Brain microvascular endothelial cell (primary cell): ENCODE measurements around the gene TNPO2.
"Not testable (repeated sequence)": the region's sequence is repeated elsewhere in the genome, so short reads cannot be mapped to it uniquely, and the experiment has no call there.

Experiments
- DNase-seq: peaks from one replicate; pipeline ENCODE4 v3.0.0-alpha.2; 2020
- H3K27ac ChIP-seq: fragments of 250-450 bp; sonication (Bioruptor Pico); 2 replicates; pipeline ENCODE4 v1.5.1; 2020; ENCODE audit warnings: mild to moderate bottlenecking, moderate library complexity
- H3K27me3 ChIP-seq: fragments of 250-450 bp; sonication (Bioruptor Pico); replicated peaks from 2 replicates; pipeline ENCODE4 v1.5.1; 2020; ENCODE audit warnings: mild to moderate bottlenecking
- H3K36me3 ChIP-seq: fragments of 250-450 bp; sonication (Bioruptor Pico); replicated peaks from 2 replicates; pipeline ENCODE4 v1.5.1; 2020; ENCODE audit warnings: mild to moderate bottlenecking
- H3K4me3 ChIP-seq: 2 replicates; pipeline ENCODE4 v1.5.1; 2011; ENCODE audit warnings: low read depth, mild to moderate bottlenecking, control low read depth, low read length, moderate library complexity
- in situ Hi-C: cut with HindIII; loops from 2 replicates; pipeline ENCODE4 v1.10.0; 2017; ENCODE audit warnings: low sequenced_read_pairs, low pct_ligation_motif_present
- TF ChIP-seq, protein P1 (sequence below): IDR thresholded peaks from 2 replicates; pipeline ENCODE4 v1.5.1; 2011; ENCODE audit warnings: low read depth, mild to moderate bottlenecking, moderate library complexity, low read length, control low read depth, inconsistent platforms; ENCODE audit errors: missing control alignments

Gene TNPO2

DNA sequence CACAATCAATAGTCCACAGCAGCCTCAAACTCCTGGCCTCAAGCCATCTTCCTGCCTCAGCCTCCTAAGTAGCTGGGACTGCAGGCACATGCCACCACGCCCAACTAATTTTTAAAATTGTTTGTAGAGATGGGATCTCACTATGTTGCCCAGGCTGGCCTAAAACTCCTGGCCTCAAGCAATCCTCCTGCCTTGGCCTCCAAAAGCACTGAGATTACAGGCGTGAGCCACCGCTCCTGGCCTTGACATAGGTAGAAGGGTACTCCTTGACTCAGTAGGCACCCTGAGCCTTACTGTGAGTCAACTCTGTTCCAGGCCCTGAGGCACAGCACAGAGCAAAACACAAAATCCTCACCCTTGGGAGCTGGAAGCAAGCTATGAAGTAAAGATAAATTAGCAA is 7.8 kb downstream of the TNPO2 start:
- TF ChIP-seq, protein P1, sequence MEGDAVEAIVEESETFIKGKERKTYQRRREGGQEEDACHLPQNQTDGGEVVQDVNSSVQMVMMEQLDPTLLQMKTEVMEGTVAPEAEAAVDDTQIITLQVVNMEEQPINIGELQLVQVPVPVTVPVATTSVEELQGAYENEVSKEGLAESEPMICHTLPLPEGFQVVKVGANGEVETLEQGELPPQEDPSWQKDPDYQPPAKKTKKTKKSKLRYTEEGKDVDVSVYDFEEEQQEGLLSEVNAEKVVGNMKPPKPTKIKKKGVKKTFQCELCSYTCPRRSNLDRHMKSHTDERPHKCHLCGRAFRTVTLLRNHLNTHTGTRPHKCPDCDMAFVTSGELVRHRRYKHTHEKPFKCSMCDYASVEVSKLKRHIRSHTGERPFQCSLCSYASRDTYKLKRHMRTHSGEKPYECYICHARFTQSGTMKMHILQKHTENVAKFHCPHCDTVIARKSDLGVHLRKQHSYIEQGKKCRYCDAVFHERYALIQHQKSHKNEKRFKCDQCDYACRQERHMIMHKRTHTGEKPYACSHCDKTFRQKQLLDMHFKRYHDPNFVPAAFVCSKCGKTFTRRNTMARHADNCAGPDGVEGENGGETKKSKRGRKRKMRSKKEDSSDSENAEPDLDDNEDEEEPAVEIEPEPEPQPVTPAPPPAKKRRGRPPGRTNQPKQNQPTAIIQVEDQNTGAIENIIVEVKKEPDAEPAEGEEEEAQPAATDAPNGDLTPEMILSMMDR = no peak

DNA sequence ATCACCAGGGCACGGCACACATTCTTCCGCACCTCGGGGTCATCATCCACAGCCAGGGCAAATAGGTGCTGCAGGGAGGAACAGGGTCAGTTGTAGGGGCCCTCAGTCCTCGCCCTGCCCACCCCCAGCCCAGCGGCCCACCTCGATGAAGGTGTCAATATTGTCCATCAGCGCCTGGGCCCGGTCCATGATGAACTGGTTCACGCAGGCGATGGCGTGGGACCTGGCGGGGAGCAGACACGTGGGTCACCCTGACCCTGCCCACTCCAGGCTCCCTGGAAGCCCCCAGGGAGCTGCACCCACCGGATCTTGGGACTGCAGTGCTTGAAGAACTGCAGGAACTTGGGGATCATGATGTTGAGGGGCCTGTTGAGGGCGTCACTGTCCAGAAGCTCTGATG is 8.6 kb downstream of the TNPO2 start:
- H3K27ac ChIP-seq = no peak overlapping the region
- no peak for DNase-seq
- no peak overlapping the region for H3K4me3 ChIP-seq
- no peaks in the 10 kb centered on the region for H3K27me3 ChIP-seq
- TF ChIP-seq, protein P1 = no peak
- peaks cover 74% of the 10 kb centered on the region for H3K36me3 ChIP-seq
- in situ Hi-C loops = no loop called here

More for the DNA sequence above, 7.8 kb downstream of the TNPO2 start:
- DNase-seq = no peak
- in situ Hi-C loops = no loop called here
- peaks cover 66% of the 10 kb centered on the region for H3K36me3 ChIP-seq
- H3K4me3 ChIP-seq = no peak overlapping the region
- no peaks in the 10 kb centered on the region for H3K27me3 ChIP-seq
- H3K27ac ChIP-seq = no peak overlapping the region

DNA sequence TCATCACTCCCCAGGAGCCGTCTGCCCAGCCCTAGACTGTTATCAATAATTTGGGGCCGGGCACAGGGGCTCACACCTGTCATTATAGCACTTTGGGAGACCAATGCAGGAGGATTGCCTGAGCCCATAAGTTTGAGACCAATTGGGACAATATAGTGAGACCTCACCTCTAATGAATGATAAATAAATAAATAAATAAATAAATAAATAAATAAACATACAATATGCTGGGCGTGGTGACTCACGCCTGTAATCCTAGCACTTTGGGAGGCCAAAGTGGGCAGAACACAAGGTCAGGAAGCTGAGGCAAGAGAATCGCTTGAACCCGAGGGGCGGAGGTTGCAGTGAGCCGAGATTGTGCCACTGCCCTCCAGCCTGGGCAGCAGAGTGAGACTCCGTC is 10.4 kb downstream of the TNPO2 start:
- H3K27ac ChIP-seq, H3K4me3 ChIP-seq, in situ Hi-C loops, DNase-seq, H3K27me3 ChIP-seq: not testable (repeated sequence)
- peaks cover 84% of the 10 kb centered on the region for H3K36me3 ChIP-seq

DNA sequence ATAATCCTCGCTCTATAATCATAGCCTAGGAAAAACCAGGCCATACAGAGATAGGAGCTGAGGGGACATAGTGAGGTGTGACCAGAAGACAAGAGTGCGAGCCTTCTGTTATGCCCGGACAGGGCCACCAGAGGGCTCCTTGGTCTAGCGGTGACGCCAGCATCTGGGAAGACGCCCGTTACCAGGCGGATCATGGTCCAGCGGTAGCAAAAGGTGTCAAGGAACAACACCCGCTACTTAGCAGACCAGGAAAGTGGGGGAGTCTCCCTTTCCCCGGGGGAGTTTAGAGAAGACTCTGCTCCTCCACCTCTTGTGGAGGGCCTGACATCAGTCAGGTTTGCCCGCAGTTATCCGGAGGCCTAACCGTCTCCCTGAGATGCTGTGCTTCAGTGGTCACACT is 11.7 kb downstream of the TNPO2 start:
- H3K36me3 ChIP-seq = peaks cover 88% of the 10 kb centered on the region
- H3K27ac ChIP-seq, in situ Hi-C loops, H3K4me3 ChIP-seq, H3K27me3 ChIP-seq, DNase-seq: not testable (repeated sequence)

DNA sequence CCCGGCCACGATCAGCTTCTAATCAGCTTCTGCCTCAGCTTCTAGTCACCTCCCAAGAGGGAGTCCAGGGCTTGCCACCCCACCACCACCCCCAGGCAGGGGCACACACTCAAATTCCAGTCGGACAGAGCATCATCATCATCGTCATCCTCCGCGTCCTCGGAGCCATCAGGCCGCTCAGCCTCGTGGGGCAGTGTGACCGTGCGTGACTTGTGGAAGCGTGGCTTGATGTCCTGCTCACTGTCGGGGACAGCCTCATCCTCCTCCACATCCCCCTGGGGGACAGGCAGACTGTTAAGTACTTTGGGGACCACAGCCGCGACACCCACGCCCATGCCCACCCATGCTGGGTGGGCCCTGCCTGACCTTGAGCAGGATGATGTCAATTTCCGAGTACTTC is 12.5 kb downstream of the TNPO2 start:
- TF ChIP-seq, protein P1 = no peak
- H3K36me3 ChIP-seq = peaks cover 88% of the 10 kb centered on the region

DNA sequence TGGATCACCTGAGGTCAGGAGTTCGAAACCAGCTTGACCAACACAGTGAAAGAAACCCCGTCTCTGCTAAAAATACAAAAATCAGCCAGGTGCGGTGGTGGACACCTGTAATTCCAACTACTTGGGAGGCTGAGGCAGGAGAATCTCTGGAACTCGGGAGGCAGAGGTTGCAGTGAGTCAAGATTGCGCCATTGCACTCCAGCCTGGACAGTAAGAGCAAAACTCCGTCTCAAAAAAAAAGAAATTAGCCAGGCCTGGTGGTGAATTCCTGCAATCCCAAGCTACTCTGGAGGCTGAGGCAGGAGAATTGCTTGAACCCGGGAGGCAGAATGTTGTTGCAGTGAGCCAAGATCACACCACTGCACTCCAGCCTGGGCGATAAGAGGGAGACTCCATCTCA is 15.1 kb downstream of the TNPO2 start:
- H3K36me3 ChIP-seq = peaks cover 92% of the 10 kb centered on the region
- in situ Hi-C loops = no loop called here

More for the DNA sequence above, 12.5 kb downstream of the TNPO2 start:
- no peaks in the 10 kb centered on the region for H3K27me3 ChIP-seq
- no peak for DNase-seq
- in situ Hi-C loops = no loop called here
- H3K27ac ChIP-seq = no peak overlapping the region
- no peak overlapping the region for H3K4me3 ChIP-seq

DNA sequence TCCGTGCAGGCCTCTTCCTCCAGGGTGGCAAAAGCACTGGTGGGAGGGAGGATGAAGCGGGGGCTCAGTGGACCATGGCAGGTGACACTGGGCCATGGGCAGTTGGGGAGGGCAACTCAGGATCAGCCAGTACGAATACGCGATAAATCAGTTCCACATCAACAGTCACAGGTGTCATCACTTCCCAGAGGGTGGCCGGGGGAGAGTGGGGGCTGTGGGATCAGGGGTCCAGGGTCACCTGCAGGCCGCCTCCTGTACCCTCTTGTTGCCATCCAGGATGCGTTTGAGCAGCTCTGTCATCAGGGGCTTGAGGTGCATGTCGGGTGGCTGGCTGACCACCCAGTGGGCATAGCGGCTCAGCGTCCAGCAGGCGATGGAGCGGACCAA is 17.4 kb downstream of the TNPO2 start:
- H3K27ac ChIP-seq = no peak overlapping the region
- no peaks in the 10 kb centered on the region for H3K27me3 ChIP-seq
- H3K36me3 ChIP-seq = peaks cover 96% of the 10 kb centered on the region
- no peak for DNase-seq
- in situ Hi-C loops = no loop called here
- TF ChIP-seq, protein P1 = no peak
- no peak overlapping the region for H3K4me3 ChIP-seq

More for the DNA sequence above, 15.1 kb downstream of the TNPO2 start:
- TF ChIP-seq, protein P1 = no peak
- Histone ChIP-seq H3K4me3 (no peak overlapping the region), H3K27ac (no peak overlapping the region), H3K27me3 (no peaks in the 10 kb centered on the region)
- no peak for DNase-seq
